Kidney capillary endothelial cell (primary cell): Measurements from ENCODE around the gene SH3TC1.

Source experiments
- DNase-seq: peaks from one replicate; pipeline ENCODE4 v3.0.0-alpha.2; 2018; ENCODE audit warnings: low spot score

Gene SH3TC1

GRCh38 chr4:8198906-8199593 lies at the start of gene SH3TC1:
Gene SH3TC1, plus strand, starts transcription at chr4:8199290. Its CDS starts 5,905 bp downstream, at chr4:8205195.
- DNase-seq, result peak; percentile 93

GRCh38 chr4:8149664-8150063 lies 49.4 kb upstream of the SH3TC1 start:
- DNase-seq, result no peak

GRCh38 chr4:8150152-8151090 lies 48.7 kb upstream of the SH3TC1 start:
- no peak for DNase-seq

- DNase-seq, result no peak
Observed at GRCh38 chr4:8151165-8151650, 47.9 kb upstream of the SH3TC1 start.

GRCh38 chr4:8152090-8152864 lies 46.8 kb upstream of the SH3TC1 start:
- DNase-seq, result no peak

- no peak for DNase-seq
Observed at GRCh38 chr4:8152865-8153257, 46.2 kb upstream of the SH3TC1 start.

GRCh38 chr4:8153441-8153840 lies 45.6 kb upstream of the SH3TC1 start:
- no peak for DNase-seq

- DNase-seq, result no peak
Observed at GRCh38 chr4:8155048-8155447, 44.0 kb upstream of the SH3TC1 start.

GRCh38 chr4:8155660-8156421 lies 43.2 kb upstream of the SH3TC1 start:
- no peak for DNase-seq

- DNase-seq, result no peak
Observed at GRCh38 chr4:8156617-8157016, 42.5 kb upstream of the SH3TC1 start.

GRCh38 chr4:8157496-8157895 lies 41.6 kb upstream of the SH3TC1 start:
- DNase-seq, result no peak

GRCh38 chr4:8157944-8158709 lies 41.0 kb upstream of the SH3TC1 start:
- DNase-seq, result no peak

GRCh38 chr4:8158710-8159536 lies 40.2 kb upstream of the SH3TC1 start, which contains the start of gene ABLIM2:
Gene ABLIM2, minus strand, starts transcription at chr4:8158813. Its CDS starts 124 bp downstream, at chr4:8158689.
- DNase-seq, result peak; percentile 96

- DNase-seq, result no peak
Observed at GRCh38 chr4:8159537-8160232, 39.4 kb upstream of the SH3TC1 start.

- DNase-seq, result no peak
Observed at GRCh38 chr4:8160233-8160560, 38.9 kb upstream of the SH3TC1 start.

- no peak for DNase-seq
Observed at GRCh38 chr4:8160572-8160971, 38.5 kb upstream of the SH3TC1 start.

- no peak for DNase-seq
Observed at GRCh38 chr4:8162625-8163024, 36.5 kb upstream of the SH3TC1 start.

GRCh38 chr4:8163026-8163425 lies 36.1 kb upstream of the SH3TC1 start:
- DNase-seq, result no peak
